ENCODE results near the gene PLEKHA7. TPM values are rescaled to one million over a fixed set of nuclear protein-coding genes. Genes with fewer than 3 reads are reported as not detected.

The PLEKHA7 gene
- total and polyA plus RNA-seq, 2 of the 13 experiments (the other 11 are each of a cell fraction or from before 2014, with no cell fraction given), result 17.5 to 18.7 TPM

GRCh38 chr11:17020831-17021230, 6.6 kb upstream of the PLEKHA7 start:
- intact Hi-C loops (cut with micrococcal nuclease; ENCODE audit: unreplicated experiment), result no loop called here
- in situ Hi-C loops (cut with HindIII; ENCODE audit: extremely low pct_ligation_motif_present, low pct_unique_long_range_greater_than_20kb), result no loop called here

More at GRCh38 chr11:17020831-17021230, 6.6 kb upstream of the PLEKHA7 start:
- Histone ChIP-seq H4K20me1 (ENCODE audit: insufficient read depth, low read length) (no peaks in the 10 kb centered on the region), H3K27ac (ENCODE audit: extremely low read length, insufficient read depth, low read length) (no peak overlapping the region), H3K9ac (ENCODE audit: insufficient read depth, low read depth, low read length) (no peak overlapping the region), H3K4me1 (ENCODE audit: insufficient read depth, low read length) (peaks cover 16% of the 10 kb centered on the region), H3K4me3 (replicated peaks in 1 of 3; ENCODE audit: insufficient read depth in 1 of 3, low read depth in 2 of 3, low read length in 3 of 3) (no peak overlapping the region), H3K27me3 (ENCODE audit: control insufficient read depth in 1 of 2, insufficient read depth in 2 of 2, low read length in 2 of 2) (no peaks in the 10 kb centered on the region), H2AFZ (ENCODE audit: low read length) (no peak overlapping the region), H3K36me3 (replicated peaks in 1 of 2; ENCODE audit: control insufficient read depth in 1 of 2, insufficient read depth in 2 of 2, low read length in 2 of 2) (peaks cover 1 to 5% of the 10 kb centered on the region in 2 experiments; a peak in 1 of 5 replicates), H3K9me3 (ENCODE audit: low read length) (no peaks in the 10 kb centered on the region), H3K4me2 (ENCODE audit: low read depth, low read length) (no peak overlapping the region), H3K79me2 (ENCODE audit: insufficient read depth, low read length) (no peaks in the 10 kb centered on the region)
- ChIA-PET CTCF (ENCODE audit: low intra/inter-chr PET ratio, low total read pairs) (no interaction called here), POLR2A (no interaction called here)
- FAIRE-seq, result no peak
- no peak for TF ChIP-seq DZIP1 (CRISPR knock-in tag; IDR thresholded peaks at IDR 0.05)
- no peak for TF ChIP-seq TFDP2 (CRISPR knock-in tag; IDR thresholded peaks at IDR 0.05)
- no peak for TF ChIP-seq BRF2 (CRISPR knock-in tag; IDR thresholded peaks at IDR 0.05)
- TF ChIP-seq HIVEP1 (CRISPR knock-in tag; IDR thresholded peaks at IDR 0.05), result no peak
- no peak for TF ChIP-seq BORCS8-MEF2B (CRISPR knock-in tag; IDR thresholded peaks at IDR 0.05)
- TF ChIP-seq MED1 (CRISPR knock-in tag; IDR thresholded peaks at IDR 0.05), result no peak
- no peak for TF ChIP-seq MLLT10 (CRISPR knock-in tag; IDR thresholded peaks at IDR 0.05)
- no peak for TF ChIP-seq PHB2 (IDR thresholded peaks at IDR 0.05; ENCODE audit: partially characterized antibody)
- no peak for TF ChIP-seq NR2F6 (IDR thresholded peaks at IDR 0.05)
- no peak for TF ChIP-seq NR2F6 (CRISPR knock-in tag; IDR thresholded peaks at IDR 0.05)
- TF ChIP-seq ZNF337 (CRISPR knock-in tag; IDR thresholded peaks at IDR 0.05; ENCODE audit: borderline replicate concordance, low read depth), result no peak
- TF ChIP-seq ZFYVE20 (CRISPR knock-in tag; IDR thresholded peaks at IDR 0.05; ENCODE audit: borderline replicate concordance, low read depth), result no peak
- TF ChIP-seq TEF (CRISPR knock-in tag; IDR thresholded peaks at IDR 0.05), result no peak
- TF ChIP-seq ZNF567 (CRISPR knock-in tag; IDR thresholded peaks at IDR 0.05; ENCODE audit: borderline replicate concordance), result no peak
- no TSS peak for BruUV-seq (replicated peaks)
- ATAC-seq, result no peak
- no peak for DNase-seq (ENCODE audit: low spot score)
- 88% methylated on average over 1 of the region's 1 CpG for WGBS (ENCODE audit: low lambda C conversion rate)
